GM23248 (cell line): Measurements from ENCODE around the gene TMEM63C. TPM values are rescaled to one million over a fixed set of nuclear protein-coding genes. Genes with fewer than 3 reads are reported as not detected.
"Not testable (repeated sequence)": the region's sequence is repeated elsewhere in the genome, so short reads cannot be mapped to it uniquely, and the experiment has no call there.

ENCODE experiments used
- DNase-seq: peaks from one replicate; pipeline ENCODE4 v3.0.0-alpha.2; 2015
- H2AFZ ChIP-seq: fragments of 200-600 bp; sonication (generic); 2 replicates; pipeline ENCODE4 v1.6.1; 2016; ENCODE audit warnings: antibody characterized with exemption
- H3F3A ChIP-seq: fragments of 200-600 bp; sonication (generic); 2 replicates; pipeline ENCODE4 v1.6.1; 2016; ENCODE audit warnings: mild to moderate bottlenecking, antibody characterized with exemption, mixed run types; ENCODE audit not compliant: insufficient read depth
- H3K27ac ChIP-seq: fragments of 200-600 bp; sonication (generic); 2 replicates; pipeline ENCODE4 v1.5.1; 2016; ENCODE audit warnings: mild to moderate bottlenecking
- H3K27me3 ChIP-seq: fragments of 200-600 bp; sonication (generic); replicated peaks from 2 replicates; pipeline ENCODE4 v1.6.1; 2016; ENCODE audit warnings: mild to moderate bottlenecking; ENCODE audit not compliant: insufficient read depth
- H3K36me3 ChIP-seq: fragments of 200-600 bp; sonication (generic); 2 replicates; pipeline ENCODE4 v1.6.1; 2016; ENCODE audit warnings: low read depth, mild to moderate bottlenecking
- H3K4me1 ChIP-seq: fragments of 200-600 bp; sonication (generic); 2 replicates; pipeline ENCODE4 v1.6.1; 2016; ENCODE audit warnings: mild to moderate bottlenecking; ENCODE audit not compliant: insufficient read depth
- H3K4me2 ChIP-seq: fragments of 200-600 bp; sonication (generic); one replicate; pipeline ENCODE4 v1.6.1; 2016; ENCODE audit warnings: mild to moderate bottlenecking; ENCODE audit not compliant: unreplicated experiment
- H3K4me3 ChIP-seq: fragments of 200-600 bp; sonication (generic); 2 replicates; pipeline ENCODE4 v1.5.1; 2016; ENCODE audit warnings: mild to moderate bottlenecking
- H3K79me2 ChIP-seq: fragments of 200-600 bp; sonication (generic); 2 replicates; pipeline ENCODE4 v1.6.1; 2016; ENCODE audit warnings: mild to moderate bottlenecking; ENCODE audit not compliant: insufficient read depth
- H3K9ac ChIP-seq: fragments of 200-600 bp; sonication (generic); 2 replicates; pipeline ENCODE4 v1.6.1; 2016; ENCODE audit warnings: mild to moderate bottlenecking
- H3K9me2 ChIP-seq: fragments of 200-600 bp; sonication (generic); 2 replicates; pipeline ENCODE4 v1.6.1; 2016; ENCODE audit warnings: mixed run types, mild to moderate bottlenecking, moderate library complexity; ENCODE audit not compliant: insufficient read depth
- H3K9me3 ChIP-seq: fragments of 200-600 bp; sonication (generic); one replicate; pipeline ENCODE4 v1.6.1; 2017; ENCODE audit warnings: low read depth
- H4K20me1 ChIP-seq: fragments of 200-600 bp; sonication (generic); 2 replicates; pipeline ENCODE4 v1.6.0; 2016; ENCODE audit not compliant: insufficient read depth
- EZH2 ChIP-seq: fragments of 200-600 bp; sonication (generic); IDR thresholded peaks from 2 replicates; pipeline ENCODE4 v1.6.1; 2018; ENCODE audit warnings: antibody characterized with exemption, mild to moderate bottlenecking; ENCODE audit not compliant: insufficient read depth, poor library complexity, severe bottlenecking
- EZH2phosphoT487 ChIP-seq: fragments of 200-600 bp; sonication (generic); IDR thresholded peaks from 2 replicates; pipeline ENCODE4 v1.6.1; 2018; ENCODE audit warnings: antibody characterized with exemption, moderate library complexity, mild to moderate bottlenecking, low read depth; ENCODE audit not compliant: insufficient read depth
- WGBS, 2 experiments: methylation state at CpG; one replicate each; pipeline ENCODE4 v1.1.6; 2015 to 2017; ENCODE audit warnings: low lambda C conversion rate in 2 of 2, low coverage in 1 of 2; ENCODE audit errors: missing lambda C conversion rate in 2 of 2; 5-methylcytosine and 5-hydroxymethylcytosine counted together
- in situ Hi-C: fragments of 300-500 bp; cut with MboI; formaldehyde crosslinking; loops from 2 replicates; pipeline ENCODE4 v1.15.0; 2020
- polyA plus RNA-seq: library from polyadenylated mRNA; unstranded; fragments of >200 nt; fragmentation: Nextera tagmentation; extraction: Ambion mirVana; gene quantifications from 2 replicates; pipeline ENCODE4 v1.2.1, GENCODE V29; 2016
- total RNA-seq: library from RNA; depleted of rRNA; stranded (reverse); fragments of >200 nt; shearing (Covaris generic); gene quantifications from 2 replicates; pipeline ENCODE4 v1.2.3, GENCODE V29; 2014

Gene TMEM63C
- total and polyA plus RNA-seq, 2 experiments from 2014 or later, result not detected

DNA sequence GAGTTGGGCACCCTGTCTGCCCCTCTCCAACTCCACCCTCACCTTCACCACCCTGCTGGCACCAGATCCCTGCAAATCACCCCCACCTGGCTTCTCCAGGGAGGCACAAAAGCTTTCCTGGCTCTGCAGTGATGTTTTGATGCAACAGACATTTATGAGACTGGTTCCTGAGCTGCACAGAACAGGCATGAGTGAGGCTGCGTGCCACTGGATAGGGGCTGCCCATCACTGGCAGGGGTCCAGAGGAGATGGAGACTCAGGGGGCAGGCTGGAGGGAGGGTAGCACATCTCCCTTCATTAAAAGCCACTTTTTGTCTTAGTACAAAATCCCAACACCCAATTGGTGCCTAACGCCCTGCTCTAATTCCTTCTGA, 22.7 kb upstream of the TMEM63C start:
- Histone ChIP-seq H3K79me2 (no peaks in the 10 kb centered on the region), H3F3A (no peaks in the 10 kb centered on the region), H3K4me2 (no peak overlapping the region), H3K9ac (no peak overlapping the region), H3K9me2 (no peaks in the 10 kb centered on the region), H3K4me3 (no peak overlapping the region), H2AFZ (no peak overlapping the region), H3K27me3 (peaks cover 13% of the 10 kb centered on the region), H3K27ac (no peak overlapping the region), H3K36me3 (no peaks in the 10 kb centered on the region), H3K4me1 (no peaks in the 10 kb centered on the region), H3K9me3 (no peaks in the 10 kb centered on the region), H4K20me1 (no peaks in the 10 kb centered on the region)
- no peak for DNase-seq
- in situ Hi-C loops, result loop anchor here (10.0 kb wide), 1 partner anchor 136 kb away; no protein-coding TSS in a partner anchor
- TF ChIP-seq EZH2 (no peak), EZH2phosphoT487 (no peak)
- WGBS, 2 experiments, result 65 to 68% methylated on average over 2 of the region's 2 CpGs

DNA sequence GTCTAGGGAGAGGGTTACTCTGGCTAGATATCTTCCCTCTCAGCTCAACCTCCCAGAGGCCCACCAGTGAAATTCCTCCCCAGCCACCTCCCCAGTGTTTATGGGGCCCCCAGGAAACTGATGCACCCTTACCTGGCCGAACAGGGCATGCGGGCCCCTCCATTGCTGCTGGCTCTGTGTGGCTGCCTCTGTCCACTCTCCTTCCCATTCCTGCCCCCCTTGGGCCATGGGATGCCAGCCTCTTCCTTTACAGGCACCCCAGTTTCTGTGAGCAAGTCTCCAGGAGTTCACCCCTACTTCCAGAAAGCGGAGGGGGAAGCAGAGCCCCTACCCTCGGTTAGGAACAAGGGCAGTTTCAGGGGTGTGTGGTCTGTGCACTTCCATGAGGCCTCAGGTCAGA, 20.6 kb upstream of the TMEM63C start:
- Histone ChIP-seq H3K9me2 (no peaks in the 10 kb centered on the region), H3K4me2 (no peak overlapping the region), H3K27me3 (peaks cover 3% of the 10 kb centered on the region; the same call in 1 of the 2 replicates), H3K4me1 (no peaks in the 10 kb centered on the region), H3K27ac (no peak overlapping the region), H3K9me3 (no peaks in the 10 kb centered on the region), H3K36me3 (no peaks in the 10 kb centered on the region), H3K9ac (no peak overlapping the region), H3K79me2 (no peaks in the 10 kb centered on the region), H4K20me1 (no peaks in the 10 kb centered on the region), H3K4me3 (no peak overlapping the region), H2AFZ (no peak overlapping the region), H3F3A (no peaks in the 10 kb centered on the region)
- 54 to 55% methylated on average over 4 of the region's 4 CpGs for WGBS, 2 experiments
- no peak for TF ChIP-seq EZH2phosphoT487
- TF ChIP-seq EZH2, result no peak
- no peak for DNase-seq
- in situ Hi-C loops, result no loop called here

DNA sequence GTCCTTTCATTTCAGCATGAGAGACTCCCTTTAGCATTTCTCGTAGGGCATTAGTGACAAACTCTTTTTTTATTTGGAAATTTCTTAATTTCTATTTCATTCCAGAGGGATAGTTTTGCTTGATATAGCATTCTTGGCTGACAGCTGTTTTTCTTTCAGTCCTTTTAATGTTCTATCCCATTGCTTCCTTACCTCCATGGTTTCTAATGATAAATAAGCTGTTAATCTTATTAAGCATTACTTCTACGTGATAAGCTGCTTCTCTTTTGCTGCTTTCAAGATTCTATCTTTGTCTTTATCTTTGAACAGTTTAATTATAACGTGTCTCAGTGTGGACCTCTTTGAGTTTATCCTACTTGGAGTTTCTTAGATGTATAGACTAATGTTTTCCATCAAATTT, 11.6 kb upstream of the TMEM63C start:
- Histone ChIP-seq H3K4me1 (no peaks in the 10 kb centered on the region), H3F3A (no peaks in the 10 kb centered on the region), H3K36me3 (no peaks in the 10 kb centered on the region), H3K4me3 (no peak overlapping the region), H3K9me3 (peaks cover 4% of the 10 kb centered on the region), H3K9ac (no peak overlapping the region), H3K79me2 (no peaks in the 10 kb centered on the region), H3K27ac (no peak overlapping the region), H2AFZ (no peak overlapping the region), H3K9me2 (no peaks in the 10 kb centered on the region), H4K20me1 (no peaks in the 10 kb centered on the region), H3K27me3 (peaks cover 8% of the 10 kb centered on the region), H3K4me2 (no peak overlapping the region)
- WGBS, 2 experiments, result 7 to 9% methylated on average over 3 of the region's 3 CpGs
- TF ChIP-seq EZH2 (no peak), EZH2phosphoT487 (no peak)
- DNase-seq, result no peak
- in situ Hi-C loops, result no loop called here

DNA sequence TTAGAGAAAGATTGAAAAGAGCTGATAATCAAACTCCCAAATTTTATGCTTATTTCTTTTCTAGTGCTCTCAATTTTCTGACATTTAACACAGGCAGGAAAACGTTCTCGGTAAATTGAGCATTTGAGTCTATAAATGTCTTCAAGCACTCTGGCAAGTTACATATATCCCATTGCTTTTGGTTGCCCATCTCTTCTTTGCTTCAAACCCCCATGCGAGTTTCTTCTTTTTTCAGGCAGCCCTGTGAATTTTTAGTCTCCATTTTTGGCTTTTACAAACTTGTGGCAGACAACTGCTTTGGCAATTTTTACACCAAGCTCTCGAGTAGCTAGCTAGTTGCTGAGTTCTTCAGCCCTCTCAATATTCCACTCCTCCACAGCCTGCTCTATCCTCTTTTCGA, 8.7 kb upstream of the TMEM63C start:
- in situ Hi-C loops, result no loop called here
- 19 to 24% methylated on average over 5 of the region's 5 CpGs for WGBS, 2 experiments
- no peak overlapping the region for H3K4me2 ChIP-seq
- H3K9ac ChIP-seq, result no peak overlapping the region
- H3K4me3 ChIP-seq, result no peak overlapping the region
- H4K20me1 ChIP-seq, result no peaks in the 10 kb centered on the region
- H3K27me3 ChIP-seq, result peaks cover 8% of the 10 kb centered on the region
- H3K9me3 ChIP-seq, result peaks cover 4% of the 10 kb centered on the region
- no peaks in the 10 kb centered on the region for H3K36me3 ChIP-seq
- no peaks in the 10 kb centered on the region for H3K4me1 ChIP-seq
- no peak for TF ChIP-seq EZH2phosphoT487
- no peak for TF ChIP-seq EZH2
- DNase-seq, result no peak
- no peaks in the 10 kb centered on the region for H3F3A ChIP-seq
- H3K9me2 ChIP-seq, result no peaks in the 10 kb centered on the region
- H3K79me2 ChIP-seq, result no peaks in the 10 kb centered on the region
- H3K27ac ChIP-seq, result no peak overlapping the region
- H2AFZ ChIP-seq, result no peak overlapping the region

DNA sequence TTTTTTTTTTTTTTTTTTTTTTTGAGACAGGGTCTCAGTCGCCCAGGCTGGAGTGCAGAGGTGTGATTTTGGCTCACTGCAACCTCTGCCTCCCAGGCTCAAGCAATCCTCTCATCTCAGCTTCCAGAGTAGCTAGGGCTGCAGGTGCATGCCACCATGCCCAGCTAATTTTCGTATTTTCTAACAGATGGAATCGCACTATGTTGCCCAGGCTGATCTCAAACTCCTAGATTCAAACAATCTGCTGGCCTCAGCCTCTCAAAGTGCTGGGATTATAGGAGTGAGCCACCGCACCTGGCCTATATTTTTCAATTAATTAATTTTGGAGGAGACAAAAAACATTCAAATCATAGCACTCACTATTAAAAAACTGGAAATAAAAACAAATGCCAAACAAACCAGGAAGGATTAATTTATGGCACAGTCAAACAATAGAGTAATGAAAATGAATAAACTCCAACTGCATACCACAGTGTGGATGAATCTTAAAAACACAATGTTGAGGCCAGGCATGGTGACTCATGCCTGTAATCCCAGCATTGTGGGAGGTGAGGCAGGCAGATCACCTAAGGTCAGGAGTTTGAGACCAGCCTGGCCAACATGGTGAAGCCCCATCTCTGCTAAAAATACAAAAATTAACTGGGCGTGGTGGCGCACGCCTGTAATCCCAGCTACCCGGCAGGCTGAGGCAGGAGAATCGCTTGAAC, 7.5 kb upstream of the TMEM63C start:
- H3K9me3 ChIP-seq, H3K27me3 ChIP-seq, H3K9me2 ChIP-seq, in situ Hi-C loops, H3K4me2 ChIP-seq, H3K4me3 ChIP-seq, H3K4me1 ChIP-seq, H3K9ac ChIP-seq, H3K79me2 ChIP-seq, H3K36me3 ChIP-seq, H3K27ac ChIP-seq, H2AFZ ChIP-seq, H3F3A ChIP-seq, H4K20me1 ChIP-seq: not testable (repeated sequence)
- WGBS, 2 experiments, result 60 to 70% methylated on average over 8 to 9 of the region's 9 CpGs
- DNase-seq, result peak; percentile 33
